Gastrocnemius medialis (tissue), 4 donors: ENCODE measurements around the gene AGAP1.

ENCODE experiments used
- CTCF ChIP-seq, 5 experiments: fragments of 450-650 bp in 3 of 5; fragments of 200-600 bp in 2 of 5; sonication (generic) in 2 of 5; IDR thresholded peaks in 4 of 5; conservative IDR thresholded peaks in 1 of 5; 1 replicate in 4 of 5; 2 replicates in 1 of 5; pipeline ENCODE4 v1.5.1; 2016 to 2019; ENCODE audit warnings: antibody characterized with exemption in 5 of 5, mild to moderate bottlenecking in 3 of 5, moderate library complexity in 3 of 5
- POLR2A ChIP-seq, 2 donors: fragments of 450-650 bp; IDR thresholded peaks; one replicate each; pipeline ENCODE4 v1.6.1; 2017; ENCODE audit warnings: antibody characterized with exemption in 2 of 2, mild to moderate bottlenecking in 2 of 2, moderate library complexity in 2 of 2

DNA sequence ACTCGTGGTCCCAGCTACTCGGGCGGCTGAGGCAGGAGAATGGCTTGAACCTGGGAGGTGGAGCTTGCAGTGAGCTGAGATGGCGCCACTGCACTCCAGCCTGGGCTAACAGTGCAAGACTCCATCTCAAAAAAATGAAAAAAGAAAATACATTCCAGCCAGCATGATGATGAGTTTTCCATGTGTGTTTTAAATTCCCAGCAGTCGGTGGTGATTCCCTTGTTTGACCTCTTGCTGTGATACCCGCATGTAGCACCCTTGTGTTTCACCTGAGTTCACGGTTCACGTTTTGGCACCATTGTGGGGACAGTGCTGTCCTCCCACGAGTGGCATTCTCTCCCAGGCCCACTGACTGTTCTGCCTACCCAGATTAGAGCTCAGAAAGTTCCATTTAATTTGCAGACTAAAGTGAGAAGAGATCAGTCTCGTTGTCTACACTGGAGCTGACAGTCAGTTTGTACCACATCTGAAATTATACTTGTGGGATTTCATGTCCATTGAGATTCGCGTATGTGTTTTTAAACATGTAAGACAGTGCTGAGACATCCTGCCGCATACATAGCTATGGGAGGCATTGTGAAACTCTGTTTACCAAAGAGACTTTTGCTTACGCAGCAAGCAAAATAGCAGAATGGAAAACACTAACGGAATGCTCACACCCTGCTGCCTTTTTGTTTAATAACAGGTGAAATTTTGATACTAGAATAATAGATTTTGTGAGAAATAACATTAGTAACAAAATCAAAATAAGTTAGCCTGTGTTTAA is 517.3 kb downstream of the AGAP1 start:
- TF ChIP-seq CTCF (IDR thresholded peaks at IDR 0.05 in 4 of 5, conservative IDR thresholded peaks at IDR 0.05 in 1 of 5) (no peak), POLR2A (IDR thresholded peaks at IDR 0.05) (no peak)
